H1 (cell line): ENCODE results near the gene IL1RAPL1. TPM values are rescaled to one million over a fixed set of nuclear protein-coding genes. Genes with fewer than 3 reads are reported as not detected.

Source experiments
- CTCF ChIA-PET: fragments of 300-600 bp; sonication (Branson Sonifier 250); formaldehyde crosslinking; loops from one replicate; lab custom pipeline; 2021; ENCODE audit not compliant: partially characterized antibody; lab: Charles Lee
- POLR2A ChIA-PET: fragments of 300-600 bp; sonication (Branson Sonifier 250); formaldehyde crosslinking; loops from one replicate; lab custom pipeline; 2021; ENCODE audit warnings: inconsistent platforms; ENCODE audit not compliant: partially characterized antibody; lab: Charles Lee
- DNase-seq, 2 experiments: peaks; one replicate each; pipeline versions ENCODE4 v3.0.0 to v3.0.0-alpha.2; 2010 to 2022; ENCODE audit warnings: low spot score in 2 of 2, low read depth in 1 of 2, mixed read lengths in 1 of 2
- FAIRE-seq: peaks from 2 replicates; lab custom pipeline; 2011; peaks lifted over from hg19 to GRCh38; lab: Jason Lieb, UNC
- H2AFZ ChIP-seq: 2 replicates; pipeline ENCODE4 v1.8.1; 2012; ENCODE audit warnings: low read length, inconsistent platforms
- H2AK5ac ChIP-seq: 2 replicates; pipeline ENCODE4 v1.6.1; 2013; ENCODE audit warnings: low read depth, low read length
- H2BK120ac ChIP-seq: replicated peaks from 2 replicates; pipeline ENCODE3; 2013; ENCODE audit warnings: low read depth, low read length, inconsistent platforms
- H2BK12ac ChIP-seq: 2 replicates; pipeline ENCODE4 v1.6.1; 2013; ENCODE audit warnings: low read depth, low read length
- H2BK15ac ChIP-seq: 2 replicates; pipeline ENCODE4 v1.6.1; 2013; ENCODE audit warnings: low read length
- H2BK20ac ChIP-seq: 2 replicates; pipeline ENCODE4 v1.6.1; 2013; ENCODE audit warnings: low read length
- H2BK5ac ChIP-seq: 2 replicates; pipeline ENCODE4 v1.6.1; 2013; ENCODE audit warnings: low read depth, low read length
- H3K14ac ChIP-seq: 2 replicates; pipeline ENCODE4 v1.6.1; 2013; ENCODE audit warnings: inconsistent platforms; ENCODE audit not compliant: insufficient read length
- H3K18ac ChIP-seq: 2 replicates; pipeline ENCODE4 v1.6.1; 2013; ENCODE audit warnings: low read length; ENCODE audit errors: extremely low read depth
- H3K23ac ChIP-seq: 2 replicates; pipeline ENCODE4 v1.6.1; 2013; ENCODE audit warnings: inconsistent platforms; ENCODE audit not compliant: insufficient read length
- H3K23me2 ChIP-seq: 2 replicates; pipeline ENCODE4 v1.6.1; 2013; ENCODE audit warnings: low read depth, low read length
- H3K27ac ChIP-seq: 2 replicates; pipeline ENCODE4 v1.6.1; 2011; ENCODE audit warnings: low read depth, low read length, inconsistent platforms
- H3K27me3 ChIP-seq, 4 experiments: replicated peaks in 1 of 4; 1 replicate in 1 of 4; 2 replicates in 3 of 4; pipeline versions ENCODE4 v1.6.1 to v1.8.1; 2011 to 2013; ENCODE audit warnings: low read length in 3 of 4, mild to moderate bottlenecking in 3 of 4, inconsistent platforms in 2 of 4, mixed read lengths in 2 of 4, moderate library complexity in 1 of 4; ENCODE audit not compliant: control insufficient read depth in 3 of 4, insufficient read depth in 3 of 4; ENCODE audit errors: extremely low read depth in 1 of 4
- H3K36me3 ChIP-seq, 4 experiments: 2 replicates each; pipeline versions ENCODE4 v1.6.1 to v1.8.1; 2011 to 2013; ENCODE audit warnings: mild to moderate bottlenecking in 4 of 4, low read length in 3 of 4, moderate library complexity in 2 of 4, control low read depth in 1 of 4, inconsistent platforms in 1 of 4; ENCODE audit not compliant: insufficient read depth in 4 of 4, control insufficient read depth in 2 of 4
- H3K4ac ChIP-seq: replicated peaks from 2 replicates; pipeline ENCODE3; 2013; ENCODE audit warnings: low read length, low read depth, mixed read lengths, inconsistent platforms; ENCODE audit not compliant: insufficient read length
- H3K4me1 ChIP-seq, 4 experiments: replicated peaks in 1 of 4; 1 replicate in 1 of 4; 2 replicates in 3 of 4; pipeline versions ENCODE4 v1.6.1 to v1.8.1; 2011 to 2013; ENCODE audit warnings: low read length in 3 of 4, inconsistent platforms in 2 of 4, mixed read lengths in 1 of 4; ENCODE audit not compliant: insufficient read depth in 4 of 4, control insufficient read depth in 3 of 4
- H3K4me2 ChIP-seq, 2 experiments: 2 replicates each; pipeline versions ENCODE4 v1.6.1 to v1.8.1; 2011 to 2013; ENCODE audit warnings: low read depth in 2 of 2, low read length in 2 of 2, control low read depth in 1 of 2, inconsistent platforms in 1 of 2, mild to moderate bottlenecking in 1 of 2; ENCODE audit not compliant: insufficient read depth in 1 of 2
- H3K4me3 ChIP-seq, 4 experiments: fragments of 200-600, 300-600 bp in 1 of 4; sonication (generic), shearing (Covaris generic), sonication (Bioruptor Twin) in 1 of 4; 2 replicates each; pipeline versions ENCODE4 v1.5.1 to v1.8.1; 2011 to 2016; ENCODE audit warnings: low read length in 4 of 4, low read depth in 3 of 4, control low read depth in 2 of 4, inconsistent platforms in 2 of 4, mild to moderate bottlenecking in 2 of 4, mixed read lengths in 1 of 4, moderate library complexity in 1 of 4; ENCODE audit not compliant: insufficient read depth in 2 of 4; ENCODE audit errors: extremely low read depth in 1 of 4
- H3K56ac ChIP-seq: replicated peaks from 2 replicates; pipeline ENCODE3; 2013; ENCODE audit warnings: low read depth, mild to moderate bottlenecking, mixed read lengths, low read length, inconsistent platforms; ENCODE audit not compliant: insufficient read length
- H3K79me1 ChIP-seq: 2 replicates; pipeline ENCODE4 v1.6.1; 2013; ENCODE audit warnings: low read depth, low read length, control low read depth
- H3K79me2 ChIP-seq, 2 experiments: 2 replicates each; pipeline versions ENCODE4 v1.6.1 to v1.8.1; 2012 to 2013; ENCODE audit warnings: low read length in 2 of 2, mild to moderate bottlenecking in 2 of 2, inconsistent platforms in 1 of 2; ENCODE audit not compliant: insufficient read depth in 2 of 2, control insufficient read depth in 1 of 2
- H3K9ac ChIP-seq, 4 experiments: replicated peaks in 1 of 4; 1 replicate in 1 of 4; 2 replicates in 3 of 4; pipeline versions ENCODE4 v1.6.1 to v1.8.1; 2011 to 2013; ENCODE audit warnings: low read depth in 3 of 4, low read length in 3 of 4, control low read depth in 2 of 4, mild to moderate bottlenecking in 2 of 4, moderate library complexity in 2 of 4, inconsistent platforms in 1 of 4; ENCODE audit errors: extremely low read depth in 1 of 4
- H3K9me3 ChIP-seq, 2 experiments: 2 replicates each; pipeline versions ENCODE4 v1.6.1 to v1.8.1; 2012 to 2013; ENCODE audit warnings: mild to moderate bottlenecking in 2 of 2, moderate library complexity in 2 of 2, control low read depth in 1 of 2, inconsistent platforms in 1 of 2, low read depth in 1 of 2, low read length in 1 of 2, mixed read lengths in 1 of 2; ENCODE audit not compliant: insufficient read depth in 2 of 2
- H4K20me1 ChIP-seq, 2 experiments: replicated peaks in 1 of 2; 2 replicates each; pipeline versions ENCODE3 to v1.8.1; 2011 to 2013; ENCODE audit warnings: inconsistent platforms in 2 of 2, low read length in 2 of 2, mild to moderate bottlenecking in 1 of 2; ENCODE audit not compliant: insufficient read depth in 2 of 2, control insufficient read depth in 1 of 2
- H4K5ac ChIP-seq: 2 replicates; pipeline ENCODE4 v1.6.1; 2013; ENCODE audit warnings: low read length, low read depth, mixed read lengths, inconsistent platforms; ENCODE audit not compliant: insufficient read length
- H4K8ac ChIP-seq: 2 replicates; pipeline ENCODE4 v1.8.0; 2013; ENCODE audit warnings: mild to moderate bottlenecking, moderate library complexity, low read length, inconsistent platforms; ENCODE audit not compliant: insufficient read depth; ENCODE audit errors: extremely low read depth
- H4K91ac ChIP-seq: replicated peaks from 2 replicates; pipeline ENCODE3; 2013; ENCODE audit warnings: low read length, mixed read lengths, inconsistent platforms; ENCODE audit not compliant: insufficient read length
- CHD2 ChIP-seq: IDR thresholded peaks from 2 replicates; pipeline ENCODE4 v1.6.1; 2012; ENCODE audit warnings: low read length, improper control_type of control experiment
- SP1 ChIP-seq: IDR thresholded peaks from 2 replicates; pipeline ENCODE4 v1.6.1; 2011; ENCODE audit warnings: low read depth, low read length
- SP4 ChIP-seq: IDR thresholded peaks from 2 replicates; pipeline ENCODE4 v1.6.1; 2012; ENCODE audit warnings: low read length, inconsistent platforms
- TEAD4 ChIP-seq: IDR thresholded peaks from 2 replicates; pipeline ENCODE4 v1.6.1; 2012; ENCODE audit warnings: low read depth, low read length, inconsistent platforms, mixed read lengths
- WGBS, 2 experiments: shearing (Covaris generic) in 1 of 2; methylation state at CpG; one replicate each; pipeline versions ENCODE4 v1.1.6 to v1.1.7; 2013 to 2015; ENCODE audit warnings: low lambda C conversion rate in 2 of 2, mixed read lengths in 2 of 2, inconsistent platforms in 1 of 2, low coverage in 1 of 2, missing lambda C conversion rate in 1 of 2; ENCODE audit not compliant: insufficient replicate concordance in 2 of 2, insufficient coverage in 1 of 2, insufficient read length in 1 of 2; ENCODE audit errors: extremely low coverage in 1 of 2, missing lambda C conversion rate in 1 of 2; 5-methylcytosine and 5-hydroxymethylcytosine counted together
- polyA plus RNA-seq, 7 experiments: library from polyadenylated mRNA; depleted of rRNA in 3 of 7; stranded (reverse) in 5 of 7; unstranded in 2 of 7; fragments of >200 nt in 5 of 7; fragments of 200-250 nt in 2 of 7; gene quantifications; 1 replicate in 5 of 7; 2 replicates in 1 of 7; 4 replicates in 1 of 7; pipeline versions ENCODE4 v1.2.1 to v1.2.3, GENCODE V29; 2011 to 2013; ENCODE audit warnings: missing spikeins in 2 of 7, mixed read lengths in 2 of 7
- total RNA-seq: library from RNA; stranded (reverse); fragmentation: NEBNext Ultra II Directional; extraction: Animal tissue kit (Norgen Biotek cat#: 25700); gene quantifications from 2 replicates; pipeline ENCODE4 v1.2.1, GENCODE V29; 2021

Gene IL1RAPL1
- total and polyA plus RNA-seq, 2 of the 8 experiments (the other 6 are each of a cell fraction or from before 2014, with no cell fraction given), result 0.11 to 0.35 TPM

- H4K91ac ChIP-seq, result no peak overlapping the region
- H2BK120ac ChIP-seq, result no peak overlapping the region
- no peaks in the 10 kb centered on the region for H3K9me3 ChIP-seq
- H3K18ac ChIP-seq, result no peak overlapping the region
- FAIRE-seq, result no peak
- no peaks in the 10 kb centered on the region for H3K27me3 ChIP-seq
- WGBS, 2 experiments, result 88% methylated on average over 2 of the region's 2 CpGs; no CpG with 5 or more reads in 1 of the 2 experiments
- ChIA-PET CTCF (no interaction called here), POLR2A (no interaction called here)
- TF ChIP-seq CHD2 (no peak), SP4 (no peak), SP1 (no peak), TEAD4 (no peak)
- H4K8ac ChIP-seq, result no peak overlapping the region
- no peak overlapping the region for H2BK12ac ChIP-seq
- no peak overlapping the region for H3K27ac ChIP-seq
- no peak overlapping the region for H3K23ac ChIP-seq
- no peak overlapping the region for H3K9ac ChIP-seq
- H3K79me1 ChIP-seq, result no peaks in the 10 kb centered on the region
- no peak for DNase-seq
- H4K20me1 ChIP-seq, result no peaks in the 10 kb centered on the region
- H2BK20ac ChIP-seq, result no peak overlapping the region
- H2AFZ ChIP-seq, result no peak overlapping the region
- H3K56ac ChIP-seq, result no peak overlapping the region
- no peaks in the 10 kb centered on the region for H3K79me2 ChIP-seq
- no peak overlapping the region for H2BK15ac ChIP-seq
- no peak overlapping the region for H2AK5ac ChIP-seq
- no peak overlapping the region for H3K14ac ChIP-seq
- no peak overlapping the region for H3K4ac ChIP-seq
- no peak overlapping the region for H2BK5ac ChIP-seq
- peaks cover 0 to 3% (median 0%) of the 10 kb centered on the region in 4 experiments; a peak in 1 of 7 replicates for H3K4me1 ChIP-seq
- H3K4me2 ChIP-seq, result no peak overlapping the region
- no peaks in the 10 kb centered on the region for H3K36me3 ChIP-seq
- no peak overlapping the region for H3K4me3 ChIP-seq
- no peak overlapping the region for H4K5ac ChIP-seq
- H3K23me2 ChIP-seq, result no peaks in the 10 kb centered on the region
Measured at GRCh38 chrX:29728639-29729038, 1141.4 kb downstream of the IL1RAPL1 start.
